ENCODE data around the gene GRIP1.

The GRIP1 gene

DNA sequence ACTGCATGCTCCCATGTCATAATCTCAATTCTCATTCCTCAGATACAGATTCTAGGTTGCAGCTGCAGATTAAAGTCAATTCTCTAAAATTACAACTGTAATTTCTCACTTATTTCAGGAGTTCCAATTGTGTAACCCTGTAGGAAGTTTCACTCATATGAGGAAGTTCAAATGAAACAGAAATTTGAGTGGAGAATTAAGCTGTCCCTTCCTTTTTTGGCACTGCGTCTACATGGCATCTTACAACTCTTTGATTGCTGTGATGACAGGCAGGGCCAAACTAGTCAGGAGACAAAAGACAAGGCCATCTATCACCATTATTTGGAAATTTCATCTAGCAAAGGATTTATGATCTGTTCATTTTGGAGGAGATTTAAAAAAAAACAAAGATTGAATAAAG, 13.3 kb upstream of the GRIP1 start:
- no peak for DNase-seq (ENCODE audit: low read depth)

DNA sequence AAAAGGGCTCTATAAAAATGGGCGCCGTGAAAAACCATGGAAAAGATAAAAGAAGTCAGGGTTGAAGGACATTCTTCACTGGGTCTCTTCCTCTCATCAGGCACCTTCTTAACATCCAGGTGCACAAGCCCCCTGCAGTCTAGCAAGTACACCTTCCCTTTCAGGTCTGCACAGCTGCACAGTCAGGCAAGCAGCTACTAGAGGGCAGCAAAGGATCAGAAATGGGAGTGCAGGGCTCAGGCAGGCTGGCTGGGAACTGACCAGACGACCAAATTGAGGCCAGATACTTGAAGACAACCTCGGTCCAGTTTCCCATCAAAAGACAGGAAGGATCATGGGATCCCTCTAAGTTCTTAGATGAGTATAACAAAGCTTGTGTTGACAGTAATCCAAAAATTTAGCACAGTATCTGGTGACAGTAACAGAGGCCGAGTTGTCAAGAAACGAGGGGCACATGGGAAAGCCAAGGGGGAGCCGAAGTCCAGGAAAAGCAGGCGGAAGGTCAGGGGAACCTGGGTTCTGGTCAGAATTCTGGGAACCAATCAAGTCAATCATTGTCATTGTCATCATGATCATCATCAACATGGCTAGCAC, 10.1 kb upstream of the GRIP1 start:
- no peak for DNase-seq (ENCODE audit: low read depth)

DNA sequence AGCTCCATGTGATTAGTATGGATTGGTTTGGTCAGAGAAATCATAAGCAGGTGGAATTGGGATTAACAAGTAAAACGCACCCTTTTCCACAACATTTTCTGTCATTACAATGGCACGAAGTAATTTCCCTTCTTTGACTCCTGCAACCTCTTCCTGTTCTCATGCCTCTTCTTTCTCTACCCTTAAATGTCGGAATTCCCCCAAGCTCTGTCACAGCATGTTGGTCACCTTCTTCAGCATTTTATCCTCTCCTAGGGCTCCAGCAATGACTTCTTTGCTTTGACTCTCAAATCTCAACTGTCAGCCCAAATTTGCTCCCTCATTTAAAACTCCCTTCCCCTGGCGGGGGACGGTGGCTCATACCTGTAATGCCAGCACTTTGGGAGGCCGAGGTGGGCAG, 5.3 kb upstream of the GRIP1 start:
- no peak for DNase-seq (ENCODE audit: low read depth)

DNA sequence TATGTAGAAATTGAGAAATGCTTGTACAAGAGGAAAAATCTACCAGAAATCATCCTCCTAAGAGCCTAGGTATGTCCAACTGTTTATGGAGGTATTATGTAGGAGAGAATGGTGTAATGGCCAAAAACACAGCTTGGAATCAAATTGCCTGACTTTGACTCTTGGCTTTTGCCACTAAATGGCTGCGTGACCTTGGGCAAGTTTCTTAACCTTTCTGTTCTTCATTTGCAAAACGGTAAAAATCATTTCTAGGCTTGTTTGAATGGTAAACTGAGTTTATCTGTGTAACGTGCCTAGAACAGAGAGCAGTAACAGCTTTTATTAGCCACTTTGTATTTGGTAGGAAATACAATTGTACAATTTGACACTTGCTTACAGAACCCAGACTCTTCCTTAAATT, 4.9 kb upstream of the GRIP1 start:
- no peak for DNase-seq (ENCODE audit: low read depth)

DNA sequence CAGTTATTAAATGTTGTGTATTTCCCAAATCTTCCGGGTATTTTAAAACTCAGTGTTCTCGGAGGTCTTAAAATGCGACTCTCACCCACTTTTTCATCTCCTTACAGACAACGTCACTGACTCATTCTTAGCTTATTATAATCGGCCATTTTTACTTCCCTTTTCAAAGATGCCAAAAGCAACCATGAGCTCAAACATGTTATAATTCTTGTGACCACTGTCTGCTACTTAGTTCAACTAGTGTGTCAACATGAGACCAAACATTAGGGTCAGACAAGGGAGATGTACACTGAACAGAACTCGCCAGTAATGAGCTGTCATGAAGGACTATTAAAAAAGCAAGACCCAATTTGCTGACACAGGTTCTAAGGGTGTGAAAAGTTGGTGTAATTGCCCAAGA, 4.2 kb upstream of the GRIP1 start:
- no peak for DNase-seq (ENCODE audit: low read depth)

DNA sequence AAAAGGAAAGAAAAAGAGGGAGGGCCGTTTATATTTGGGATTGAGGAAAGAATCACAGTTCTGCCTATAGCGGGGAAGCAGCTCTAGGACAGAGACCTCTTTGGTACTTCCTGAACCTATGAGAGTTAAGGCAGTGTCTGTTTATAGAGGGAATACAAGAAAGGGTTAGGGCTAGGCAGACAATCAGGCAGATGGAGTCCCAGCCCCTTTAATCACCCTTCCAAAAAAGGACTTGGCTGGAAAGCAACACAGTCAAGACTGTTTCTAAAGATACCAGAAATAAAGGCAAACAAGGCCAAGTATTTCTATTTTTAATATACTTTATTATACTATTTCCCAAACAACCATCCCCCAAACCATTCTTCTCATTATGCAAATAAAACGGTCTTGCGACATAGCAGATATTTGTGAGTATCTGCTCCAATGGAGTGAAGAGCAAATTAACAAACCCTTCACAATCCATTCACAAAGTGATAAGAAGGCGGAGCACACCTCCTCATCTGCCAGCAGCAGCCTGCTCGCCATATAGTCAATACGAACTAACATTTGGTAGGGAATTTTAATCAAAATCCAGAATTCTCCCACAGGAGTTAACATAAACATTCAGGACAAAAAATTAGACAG, 697 bp upstream of the GRIP1 start:
- no peak for DNase-seq (ENCODE audit: low read depth)

DNA sequence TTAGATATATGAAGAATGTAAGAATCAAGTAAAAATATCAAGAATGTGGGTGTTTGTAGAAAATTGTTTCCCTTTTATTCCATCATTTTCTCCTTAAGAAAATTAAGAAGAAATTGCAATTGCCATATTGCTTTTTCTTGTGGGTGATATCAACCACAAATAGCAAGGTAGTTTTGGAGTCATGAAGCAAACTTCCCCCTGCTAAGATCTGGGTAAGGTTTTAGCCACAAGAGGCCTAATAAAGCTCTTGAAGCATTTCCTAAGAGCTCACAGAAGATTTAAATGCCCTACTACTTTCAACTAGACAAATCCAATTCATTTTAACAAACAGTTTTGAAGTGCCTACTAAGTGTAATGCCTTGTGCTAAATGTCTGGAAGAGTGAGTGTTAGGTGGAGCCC, 2.6 kb downstream of the GRIP1 start:
- DNase-seq (ENCODE audit: low read depth) = no peak

DNA sequence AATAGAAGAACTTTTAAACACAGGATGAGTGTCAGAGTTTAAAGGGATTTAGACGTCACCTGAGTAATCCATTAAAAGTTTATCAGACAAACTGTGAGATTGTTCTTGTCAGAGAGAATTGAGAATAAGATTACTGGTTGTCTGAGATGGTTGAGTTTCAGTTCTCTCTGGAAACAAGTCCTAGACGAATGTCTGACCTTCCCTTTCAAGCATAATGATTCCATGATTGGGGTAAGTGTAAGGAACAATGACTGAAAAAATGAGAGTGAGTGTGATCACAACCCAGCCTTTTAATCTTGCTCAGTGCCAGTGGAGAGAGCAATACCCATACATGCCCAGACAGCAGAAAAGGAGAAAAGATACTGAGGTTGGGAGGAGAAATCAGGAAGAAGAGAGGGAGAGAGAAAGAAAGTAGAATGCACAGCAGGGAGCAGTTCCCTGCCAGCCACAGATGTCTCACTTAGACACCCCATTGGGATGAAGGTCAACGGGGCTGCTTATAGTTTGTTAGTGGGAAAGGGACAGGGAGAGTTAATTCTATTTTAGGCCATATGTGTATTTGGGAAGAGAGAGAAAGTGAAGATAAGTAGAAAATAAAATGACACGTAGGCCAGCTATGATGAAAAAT, 4.3 kb downstream of the GRIP1 start:
- no peak for DNase-seq (ENCODE audit: low read depth)

DNA sequence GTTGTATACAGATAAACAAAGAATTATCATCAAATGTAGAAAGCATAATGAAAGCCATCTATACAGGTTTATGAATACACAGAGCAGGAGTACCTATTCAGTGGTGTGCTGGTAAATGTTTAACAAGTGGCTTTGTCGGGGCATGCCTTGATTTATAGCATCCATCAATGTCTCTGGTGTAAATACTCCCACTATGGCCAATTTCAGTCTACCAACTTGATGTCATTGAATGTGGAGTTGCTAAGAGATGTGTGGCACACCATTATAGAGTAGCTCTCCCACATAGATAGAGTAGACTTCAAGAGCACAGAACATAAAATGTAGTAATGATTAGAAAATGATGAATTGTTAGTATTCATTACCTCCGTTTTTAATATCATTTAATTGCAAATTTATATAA, 9.3 kb downstream of the GRIP1 start:
- no peak for DNase-seq (ENCODE audit: low read depth)

DNA sequence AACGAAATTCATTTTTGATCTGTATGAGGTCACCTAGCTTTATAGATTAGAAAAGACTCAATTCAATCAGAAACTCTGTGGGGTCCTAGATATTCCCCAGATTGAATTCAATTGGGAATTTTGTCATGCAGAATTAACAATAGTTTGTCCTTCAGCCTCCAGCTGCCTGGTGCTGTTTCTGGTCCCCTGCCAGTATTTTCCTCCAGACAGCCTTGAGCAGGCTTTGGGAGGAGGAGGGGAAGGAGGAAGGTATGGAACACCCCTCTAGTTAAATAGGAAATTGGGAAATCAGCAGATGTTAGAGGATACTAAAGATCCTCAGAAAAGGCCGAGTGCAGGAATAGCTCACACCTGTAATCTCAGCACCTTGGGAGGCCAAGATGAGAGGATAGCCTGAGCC, 10.6 kb downstream of the GRIP1 start:
- no peak for DNase-seq (ENCODE audit: low read depth)

DNA sequence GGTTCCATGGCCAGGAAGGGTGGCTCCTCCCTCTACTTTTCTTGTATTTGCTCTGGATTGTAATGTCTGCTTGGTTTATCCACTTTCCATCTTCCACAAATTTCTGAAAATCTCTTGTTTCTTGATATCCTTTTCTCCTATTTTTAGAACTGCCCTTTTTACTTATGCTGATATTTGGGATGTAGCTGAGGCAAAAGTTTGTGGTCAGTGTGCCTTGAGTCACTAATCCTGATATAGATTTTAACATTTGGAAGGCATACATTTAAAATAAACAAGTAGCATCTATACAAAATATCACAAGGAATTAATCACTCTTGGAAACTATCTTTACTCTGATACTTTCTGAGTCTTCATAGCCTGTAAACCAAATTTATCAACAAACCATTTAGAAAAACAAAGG, 11.0 kb downstream of the GRIP1 start:
- no peak for DNase-seq (ENCODE audit: low read depth)

DNA sequence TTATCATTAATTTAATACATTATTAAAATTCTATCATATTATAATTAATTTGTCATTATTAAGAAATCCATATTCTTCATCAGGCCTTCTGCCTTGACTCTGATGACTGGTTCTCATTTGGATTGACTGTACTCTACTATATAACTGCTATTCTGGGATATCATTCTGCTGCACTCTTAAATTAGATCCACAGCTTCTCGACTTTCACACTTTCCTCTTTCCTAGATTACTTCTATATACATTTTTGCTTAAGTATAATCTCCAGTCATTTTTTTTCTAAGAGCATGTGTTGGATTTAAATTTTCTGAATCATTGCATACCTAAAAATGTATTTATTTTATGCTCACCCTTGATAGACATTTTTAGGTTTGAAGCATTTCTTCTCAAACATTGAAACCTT, 12.4 kb downstream of the GRIP1 start:
- DNase-seq (ENCODE audit: low read depth) = no peak

DNA sequence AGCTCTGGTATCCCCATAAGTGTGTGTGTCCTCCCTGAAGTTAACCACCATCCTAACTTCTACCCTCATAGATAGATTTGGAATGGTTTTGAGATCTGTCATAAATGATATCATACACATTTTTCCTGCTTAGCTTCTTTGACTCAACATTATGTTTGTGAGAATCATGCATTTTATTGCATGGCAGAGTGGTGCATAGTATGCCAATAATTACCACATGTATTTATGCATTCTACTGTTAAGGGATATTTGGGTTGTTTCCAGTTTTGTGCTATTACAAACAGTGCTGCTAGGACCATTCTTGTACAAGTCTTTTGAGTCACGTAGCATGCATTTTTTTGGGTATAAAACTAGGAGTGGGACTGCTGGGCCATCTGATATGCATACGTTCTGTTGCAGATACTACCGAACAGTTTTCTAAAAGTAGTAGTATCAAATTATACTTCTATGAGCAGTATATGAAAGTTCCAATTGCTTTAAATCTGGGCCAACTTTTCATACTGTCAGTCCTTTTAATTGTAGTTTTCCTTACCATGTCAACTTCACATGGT, 13.4 kb downstream of the GRIP1 start:
- no peak for DNase-seq (ENCODE audit: low read depth)

DNA sequence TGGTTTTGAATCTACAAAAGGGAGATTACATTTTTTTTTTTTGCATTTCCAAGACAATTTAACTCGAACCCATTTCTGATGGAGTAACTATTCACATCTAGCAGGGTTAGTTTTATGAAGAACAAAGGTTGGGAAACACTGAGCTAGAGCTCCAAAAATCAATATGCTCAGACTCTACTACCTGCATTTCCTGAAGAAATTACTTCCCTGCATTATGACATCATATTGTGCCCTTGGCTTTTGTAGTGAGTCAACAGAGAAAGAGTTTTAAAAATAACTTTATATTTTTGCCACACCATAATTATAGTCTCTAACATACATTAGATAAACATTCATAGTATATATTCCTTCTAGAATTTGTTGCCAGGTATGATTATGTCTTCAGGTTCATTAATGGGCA, 14.8 kb downstream of the GRIP1 start:
- no peak for DNase-seq (ENCODE audit: low read depth)

DNA sequence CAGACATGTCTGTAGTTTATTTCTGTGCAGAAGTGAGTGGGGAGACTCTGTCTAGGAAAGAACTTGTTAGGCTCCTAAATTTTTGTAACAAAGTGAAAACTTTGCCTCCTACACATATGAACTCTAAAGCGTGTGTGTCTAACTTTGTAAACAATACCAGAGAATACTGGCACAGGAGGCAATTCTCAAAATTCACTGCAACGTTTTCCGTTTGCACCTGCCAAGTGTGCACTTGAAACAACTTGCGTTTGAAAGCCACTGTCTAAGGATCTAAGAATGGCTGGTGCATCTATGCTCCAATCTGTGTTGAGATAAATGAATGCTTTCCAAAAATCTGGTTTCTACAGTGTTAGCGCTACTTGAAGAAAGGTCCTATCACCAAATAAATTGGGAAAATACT, 15.3 kb downstream of the GRIP1 start:
- DNase-seq (ENCODE audit: low read depth) = no peak

DNA sequence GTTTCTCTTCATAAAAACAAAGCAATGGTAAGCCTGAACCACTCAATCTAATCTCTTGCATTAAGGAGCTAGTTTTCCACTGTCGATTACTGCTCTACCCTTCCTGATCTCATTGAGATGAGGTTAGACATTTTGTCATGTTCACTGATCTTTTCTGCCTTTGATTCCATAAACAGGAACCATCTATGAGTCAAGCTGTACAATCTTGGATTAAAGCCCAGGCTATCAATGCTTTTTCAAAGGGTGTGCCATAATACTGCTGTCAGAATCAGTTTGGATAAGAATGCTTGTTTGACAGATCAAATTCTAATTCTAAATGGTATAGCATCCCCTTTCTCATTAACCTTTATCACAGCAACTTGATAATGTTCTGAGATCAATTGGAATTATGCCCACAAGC, 16.1 kb downstream of the GRIP1 start:
- DNase-seq (ENCODE audit: low read depth) = peak; percentile 47

DNA sequence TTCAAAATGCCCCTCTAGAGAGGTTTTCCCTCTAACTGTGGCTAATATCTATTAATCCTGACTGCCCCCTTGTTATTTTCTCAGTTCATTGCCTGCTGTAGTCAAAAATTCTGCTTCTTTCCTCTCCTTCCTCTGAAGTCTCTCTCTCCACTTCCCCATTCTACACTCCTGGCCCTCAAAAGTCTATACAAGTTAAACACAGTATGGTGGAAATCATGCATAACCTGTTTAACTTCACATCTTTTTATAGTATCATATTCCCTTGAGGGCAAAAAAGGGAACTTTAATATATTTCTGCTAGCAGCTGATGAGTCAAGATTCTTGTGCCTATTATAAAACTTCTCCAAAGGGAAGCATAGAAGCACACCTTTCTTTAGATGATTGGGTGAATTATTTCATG, 16.7 kb downstream of the GRIP1 start:
- DNase-seq (ENCODE audit: low read depth) = no peak

DNA sequence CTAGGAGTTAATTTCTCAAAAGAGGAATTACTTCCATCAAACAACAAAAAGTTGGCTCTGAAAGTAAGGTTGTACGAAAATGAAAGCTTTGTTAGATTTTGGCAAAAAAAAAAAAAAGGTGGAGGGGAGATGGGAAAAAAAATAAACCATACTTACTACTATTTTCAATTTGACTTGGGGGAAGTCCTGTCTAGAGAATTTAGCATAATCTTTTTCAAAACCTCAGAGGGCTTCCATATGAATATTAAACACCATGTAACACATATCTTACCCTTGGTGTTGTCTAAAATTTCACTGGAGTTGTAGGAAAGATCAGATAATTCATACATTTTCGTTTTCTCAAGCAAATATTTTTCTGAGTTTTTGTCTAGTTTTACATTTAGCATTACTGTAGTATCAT, 17.5 kb downstream of the GRIP1 start:
- DNase-seq (ENCODE audit: low read depth) = no peak

DNA sequence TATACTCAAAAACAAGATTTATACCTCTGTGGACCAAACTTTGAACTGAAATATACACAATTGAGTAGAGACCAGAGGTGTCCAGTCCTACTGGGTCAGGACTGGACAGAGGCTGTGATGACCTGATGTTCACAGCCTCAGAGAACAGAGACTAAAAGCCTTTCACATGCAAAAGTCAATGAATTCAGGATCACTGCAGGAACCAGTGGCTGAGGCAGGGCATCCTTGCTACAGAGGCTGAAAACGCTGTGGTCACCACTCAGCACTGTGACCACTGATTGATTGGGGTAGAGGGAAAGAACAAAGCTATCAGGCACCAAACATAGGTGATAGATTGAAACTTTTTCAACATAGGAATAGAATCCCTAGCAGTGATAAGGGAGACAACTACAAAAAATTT, 25.1 kb downstream of the GRIP1 start:
- no peak for DNase-seq (ENCODE audit: low read depth)

DNA sequence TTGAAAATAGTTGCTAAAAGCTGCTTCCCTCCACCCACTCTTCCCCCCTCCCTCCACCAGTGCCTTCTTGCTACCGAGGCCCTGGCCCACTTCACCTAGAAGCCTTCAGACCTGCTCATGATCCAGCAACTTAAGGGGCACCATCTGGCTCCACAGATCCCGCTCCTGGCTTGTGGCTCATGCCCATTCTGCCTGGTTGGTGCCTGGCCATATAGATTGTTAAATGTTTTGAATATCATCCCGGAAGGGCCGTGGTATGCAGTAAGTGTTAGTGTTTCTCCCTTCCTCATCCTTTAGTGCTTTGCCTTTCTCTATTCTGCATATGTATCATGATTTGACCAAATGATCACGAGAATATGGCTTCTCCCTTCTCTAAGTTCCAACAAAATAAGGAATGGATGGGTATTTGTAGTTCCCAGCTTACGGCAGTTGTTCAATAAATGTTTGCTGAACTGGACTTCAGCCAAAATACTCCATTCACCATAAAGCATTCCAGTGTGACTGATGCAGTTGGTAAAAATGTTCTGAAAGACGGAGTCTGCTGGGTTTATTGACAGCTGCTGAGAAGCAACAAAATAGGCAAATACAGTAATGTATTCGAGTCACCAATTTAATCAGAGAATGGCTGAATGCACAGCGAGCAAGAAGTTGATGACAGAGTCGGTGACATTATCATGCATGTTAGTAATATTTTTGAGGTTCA, 30.7 kb downstream of the GRIP1 start:
- DNase-seq (ENCODE audit: low read depth) = no peak

DNA sequence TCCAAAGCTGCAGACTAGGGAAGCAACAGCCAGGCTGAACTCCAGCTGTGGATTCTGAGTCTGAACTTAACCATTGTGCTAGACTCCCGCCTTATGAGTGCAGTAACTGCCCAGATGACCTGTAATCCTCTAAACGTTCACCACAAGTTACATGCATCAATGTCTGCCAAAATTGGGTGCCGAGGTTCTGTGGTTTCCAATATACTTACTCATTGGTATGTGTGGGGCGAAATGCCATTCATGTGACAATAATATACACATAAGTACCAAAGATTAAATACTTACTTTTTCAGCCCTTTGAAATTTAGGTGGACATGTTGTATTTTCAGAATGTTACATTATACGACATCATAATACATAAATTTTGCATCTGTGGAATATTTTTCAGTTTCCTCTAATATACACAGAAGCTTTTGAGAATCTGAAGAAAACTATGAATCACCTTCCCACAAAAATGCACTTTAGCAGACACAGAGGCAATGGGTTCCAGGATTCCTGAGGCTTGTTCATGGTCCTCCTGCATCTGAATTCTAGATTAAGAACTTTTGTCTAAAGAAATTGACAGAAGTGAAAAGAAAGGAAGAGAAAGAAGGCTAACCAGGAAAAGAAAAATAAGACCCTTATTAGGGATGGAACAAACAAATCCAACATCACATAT, 31.7 kb downstream of the GRIP1 start:
- peak; percentile 86 for DNase-seq (ENCODE audit: low read depth)

DNA sequence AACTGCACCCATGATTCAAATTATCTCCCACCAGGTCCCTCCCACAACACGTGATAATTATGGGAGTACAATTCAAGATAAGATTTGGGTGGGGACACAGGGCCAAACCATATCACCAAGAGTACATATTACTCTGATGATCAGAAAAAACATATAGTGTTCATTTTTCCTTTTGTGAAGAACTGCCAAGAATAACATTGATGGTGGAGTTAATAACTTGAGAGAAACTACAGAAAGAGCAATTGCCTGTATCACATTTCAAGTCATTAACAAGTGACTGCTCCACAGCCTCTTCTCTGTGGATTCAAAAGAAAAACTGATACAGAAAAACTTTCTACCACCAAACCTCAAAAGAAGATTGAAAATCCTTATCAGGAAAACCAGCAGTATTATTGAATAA, 34.7 kb downstream of the GRIP1 start:
- DNase-seq (ENCODE audit: low read depth) = no peak

Measured in stromal cell of bone marrow (primary cell).